Measurements from ENCODE around the gene PHF10. TPM values are rescaled to one million over a fixed set of nuclear protein-coding genes. Genes with fewer than 3 reads are reported as not detected.

PHF10 gene
- total and polyA plus RNA-seq, 2 donors = 32.4 to 90.0 TPM

DNA sequence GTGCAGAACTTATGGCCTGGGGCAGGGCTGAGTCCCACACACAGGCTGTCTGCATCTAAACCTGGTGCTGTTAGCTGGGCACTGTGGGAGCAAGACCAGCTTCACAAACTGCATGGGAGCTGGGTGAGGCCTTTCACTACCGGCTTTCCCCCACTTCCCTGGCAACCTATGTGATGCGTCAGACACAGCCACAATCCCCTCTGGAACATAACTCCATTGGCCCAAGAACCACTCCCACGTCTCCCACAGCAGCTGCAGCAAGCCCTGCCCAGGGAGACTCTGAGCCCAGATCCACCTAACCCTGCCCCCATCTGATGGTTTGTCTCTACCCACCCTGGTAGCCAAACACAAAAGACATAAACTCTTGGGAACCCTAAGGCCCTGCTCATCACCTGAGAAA, 31.8 kb downstream of the PHF10 start:
- peaks cover 3 to 33% of the 10 kb centered on the region in 2 donors for H3K9me3 ChIP-seq (ENCODE audit: control insufficient read depth in 2 of 2, insufficient read depth in 1 of 2, low read length in 1 of 2)
- H3K27ac ChIP-seq (ENCODE audit: low read depth in 1 of 2, low read length in 1 of 2) = no peak overlapping the region
- DNase-seq (ENCODE audit: low read depth in 6 of 9, low spot score in 9 of 9) = no peak
- 97% methylated on average over 3 of the region's 3 CpGs for WGBS
- no peaks in the 10 kb centered on the region for H3K4me1 ChIP-seq (ENCODE audit: control insufficient read depth in 2 of 2, insufficient read depth in 2 of 2, low read length in 2 of 2)
- H3K27me3 ChIP-seq (ENCODE audit: control insufficient read depth in 2 of 2, insufficient read depth in 1 of 2, low read length in 1 of 2) = no peaks in the 10 kb centered on the region
- peaks cover 8 to 11% of the 10 kb centered on the region in 2 donors for H3K36me3 ChIP-seq (ENCODE audit: control insufficient read depth in 2 of 2, insufficient read depth in 2 of 2, low read length in 1 of 2)
- no peak overlapping the region for H3K4me3 ChIP-seq (ENCODE audit: low read length in 2 of 2)

DNA sequence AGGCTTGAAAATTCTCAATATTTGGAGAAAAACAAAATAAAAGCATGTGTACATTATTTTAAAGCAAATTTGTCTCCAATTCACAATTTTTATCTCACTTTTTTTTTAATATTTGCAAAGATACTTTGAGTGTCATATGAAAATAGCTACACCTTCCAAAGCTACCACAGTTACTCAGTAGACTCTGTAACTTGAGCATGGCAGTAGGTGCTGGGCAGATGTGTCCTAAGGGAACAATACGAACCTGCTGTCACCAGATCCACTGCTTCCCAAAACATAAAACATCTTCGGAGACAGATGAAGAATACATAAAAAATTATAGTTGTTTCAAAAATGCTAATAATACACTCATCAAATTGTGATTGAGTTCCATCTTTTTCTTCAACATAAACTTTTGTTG, 33.0 kb downstream of the PHF10 start:
- WGBS = 97% methylated on average over 2 of the region's 2 CpGs
- no peaks in the 10 kb centered on the region for H3K4me1 ChIP-seq (ENCODE audit: control insufficient read depth in 2 of 2, insufficient read depth in 2 of 2, low read length in 2 of 2)
- DNase-seq (ENCODE audit: low read depth in 6 of 9, low spot score in 9 of 9) = no peak
- H3K4me3 ChIP-seq (ENCODE audit: low read length in 2 of 2) = no peak overlapping the region
- no peak overlapping the region for H3K27ac ChIP-seq (ENCODE audit: low read depth in 1 of 2, low read length in 1 of 2)
- H3K27me3 ChIP-seq (ENCODE audit: control insufficient read depth in 2 of 2, insufficient read depth in 1 of 2, low read length in 1 of 2) = no peaks in the 10 kb centered on the region
- H3K9me3 ChIP-seq (ENCODE audit: control insufficient read depth in 2 of 2, insufficient read depth in 1 of 2, low read length in 1 of 2) = peaks cover 3 to 20% of the 10 kb centered on the region in 2 donors
- peaks cover 8% of the 10 kb centered on the region in 2 donors for H3K36me3 ChIP-seq (ENCODE audit: control insufficient read depth in 2 of 2, insufficient read depth in 2 of 2, low read length in 1 of 2)

DNA sequence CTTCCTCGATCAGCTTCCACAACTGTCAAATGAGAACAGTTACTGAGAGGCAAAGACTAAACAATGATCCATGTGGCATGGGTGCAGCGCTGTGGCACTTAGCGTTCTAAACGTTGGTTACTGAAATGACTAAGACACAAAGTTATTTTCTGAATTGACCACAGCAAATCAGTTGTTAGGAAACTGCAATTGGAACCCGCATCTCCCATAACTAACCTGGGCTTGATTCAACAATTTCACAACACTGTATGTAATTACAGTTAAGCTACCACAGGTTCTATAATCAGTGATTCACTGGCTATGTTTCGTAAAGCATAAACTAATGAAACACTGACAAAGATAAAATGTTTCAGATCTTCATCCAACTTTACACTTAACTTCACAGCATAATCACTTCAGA, 35.0 kb downstream of the PHF10 start:
- H3K9me3 ChIP-seq (ENCODE audit: control insufficient read depth in 2 of 2, insufficient read depth in 1 of 2, low read length in 1 of 2) = peaks cover 3 to 19% of the 10 kb centered on the region in 2 donors
- WGBS = 98% methylated on average over 6 of the region's 6 CpGs
- H3K36me3 ChIP-seq (ENCODE audit: control insufficient read depth in 2 of 2, insufficient read depth in 2 of 2, low read length in 1 of 2) = peaks cover 2 to 8% of the 10 kb centered on the region in 2 donors
- no peaks in the 10 kb centered on the region for H3K4me1 ChIP-seq (ENCODE audit: control insufficient read depth in 2 of 2, insufficient read depth in 2 of 2, low read length in 2 of 2)
- H3K27me3 ChIP-seq (ENCODE audit: control insufficient read depth in 2 of 2, insufficient read depth in 1 of 2, low read length in 1 of 2) = no peaks in the 10 kb centered on the region
- H3K4me3 ChIP-seq (ENCODE audit: low read length in 2 of 2) = no peak overlapping the region
- H3K27ac ChIP-seq (ENCODE audit: low read depth in 1 of 2, low read length in 1 of 2) = no peak overlapping the region
- DNase-seq (ENCODE audit: low read depth in 6 of 9, low spot score in 9 of 9) = no peak

DNA sequence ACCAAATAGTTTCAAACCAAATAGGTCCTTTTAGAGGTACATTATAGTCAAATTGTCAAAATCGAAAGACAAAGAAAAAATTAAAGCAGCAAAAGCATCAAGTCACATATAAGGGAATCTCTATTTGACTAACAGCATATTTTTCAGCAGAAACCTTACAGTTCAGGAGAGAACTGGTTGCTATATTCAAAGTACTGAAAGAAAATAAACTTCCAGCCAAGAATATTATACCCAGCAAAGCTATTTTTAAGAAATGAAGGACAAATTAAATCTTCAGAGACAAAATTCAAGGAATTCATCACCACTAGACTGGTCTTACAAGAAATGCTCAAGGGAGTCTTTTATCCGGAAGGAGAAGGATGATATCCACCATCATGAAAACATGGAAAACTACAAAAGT, 38.4 kb downstream of the PHF10 start:
- no peak for DNase-seq (ENCODE audit: low read depth in 6 of 9, low spot score in 9 of 9)
- 97% methylated on average over 2 of the region's 2 CpGs for WGBS
- peaks cover 0 to 28% of the 10 kb centered on the region in 2 donors for H3K9me3 ChIP-seq (ENCODE audit: control insufficient read depth in 2 of 2, insufficient read depth in 1 of 2, low read length in 1 of 2)
- no peaks in the 10 kb centered on the region for H3K27me3 ChIP-seq (ENCODE audit: control insufficient read depth in 2 of 2, insufficient read depth in 1 of 2, low read length in 1 of 2)
- H3K4me1 ChIP-seq (ENCODE audit: control insufficient read depth in 2 of 2, insufficient read depth in 2 of 2, low read length in 2 of 2) = no peaks in the 10 kb centered on the region
- no peak overlapping the region for H3K27ac ChIP-seq (ENCODE audit: low read depth in 1 of 2, low read length in 1 of 2)
- no peak overlapping the region for H3K4me3 ChIP-seq (ENCODE audit: low read length in 2 of 2)
- H3K36me3 ChIP-seq (ENCODE audit: control insufficient read depth in 2 of 2, insufficient read depth in 2 of 2, low read length in 1 of 2) = peaks cover 7 to 8% of the 10 kb centered on the region in 2 donors

DNA sequence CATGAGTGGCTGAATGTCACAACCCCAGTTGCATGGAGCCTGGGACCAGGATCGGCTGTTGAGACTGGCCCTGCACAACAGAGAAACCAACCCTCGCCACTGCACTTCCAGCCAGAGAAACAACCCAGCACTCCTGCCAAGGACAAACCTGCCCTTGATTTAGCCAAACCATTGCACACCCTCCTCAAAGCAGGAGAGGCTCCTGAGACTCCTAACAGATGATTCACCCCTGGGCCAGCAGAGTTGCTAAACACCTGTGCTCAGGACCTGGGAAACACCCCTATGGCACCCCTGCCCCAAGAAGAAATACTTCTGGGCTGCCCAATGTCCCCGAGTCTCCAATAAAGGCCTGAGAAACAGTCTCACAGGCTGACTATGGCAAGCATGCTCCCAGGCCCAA, 40.2 kb downstream of the PHF10 start:
- Histone ChIP-seq H3K9me3 (ENCODE audit: control insufficient read depth in 2 of 2, insufficient read depth in 1 of 2, low read length in 1 of 2) (peaks cover 0 to 22% of the 10 kb centered on the region in 2 donors), H3K4me3 (ENCODE audit: low read length in 2 of 2) (no peak overlapping the region), H3K27ac (ENCODE audit: low read depth in 1 of 2, low read length in 1 of 2) (no peak overlapping the region), H3K4me1 (ENCODE audit: control insufficient read depth in 2 of 2, insufficient read depth in 2 of 2, low read length in 2 of 2) (no peaks in the 10 kb centered on the region), H3K27me3 (ENCODE audit: control insufficient read depth in 2 of 2, insufficient read depth in 1 of 2, low read length in 1 of 2) (no peaks in the 10 kb centered on the region), H3K36me3 (ENCODE audit: control insufficient read depth in 2 of 2, insufficient read depth in 2 of 2, low read length in 1 of 2) (peaks cover 7% of the 10 kb centered on the region in 2 donors)
- no peak for DNase-seq (ENCODE audit: low read depth in 6 of 9, low spot score in 9 of 9)
- WGBS = 96% methylated on average over 3 of the region's 3 CpGs

DNA sequence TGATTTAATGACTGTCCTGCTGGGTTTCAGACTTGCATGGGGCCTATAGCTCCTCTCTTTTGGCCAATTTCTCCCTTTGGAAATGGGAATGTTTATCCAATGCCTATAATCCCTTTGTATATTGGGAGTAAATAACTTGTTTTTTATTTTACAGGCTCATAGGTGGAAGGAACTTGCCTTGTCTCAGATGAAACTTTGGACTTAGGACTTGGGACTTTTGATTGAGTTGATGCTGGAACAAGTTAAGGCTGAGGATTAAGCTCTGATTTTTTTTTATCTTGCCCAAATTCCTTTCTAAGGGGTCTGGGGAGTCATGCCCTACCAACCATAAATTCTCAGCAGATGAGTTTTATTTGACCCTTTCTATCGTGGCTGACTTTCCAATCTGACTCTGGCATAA, 46.0 kb downstream of the PHF10 start:
- 97% methylated on average over 1 of the region's 1 CpG for WGBS
- peaks cover 5% of the 10 kb centered on the region in 2 donors for H3K36me3 ChIP-seq (ENCODE audit: control insufficient read depth in 2 of 2, insufficient read depth in 2 of 2, low read length in 1 of 2)

DNA sequence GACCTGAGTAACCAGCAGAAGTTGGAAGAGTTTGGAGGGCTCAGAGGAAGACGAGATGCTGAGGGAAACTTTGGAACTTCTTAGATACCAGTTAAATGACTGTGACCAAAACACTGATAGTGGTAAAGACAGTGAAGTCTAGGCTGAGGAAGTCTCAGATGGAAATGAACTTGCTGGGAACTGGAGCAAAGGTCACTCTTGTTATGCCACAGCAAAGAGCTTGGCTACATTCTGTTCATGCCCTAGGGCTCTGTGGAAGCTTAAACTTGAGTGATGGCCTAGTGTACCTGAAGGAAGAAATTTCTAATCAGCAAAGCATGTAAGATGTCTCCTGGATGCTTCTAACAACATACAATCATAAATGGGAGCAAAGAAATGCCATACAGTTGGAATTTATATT, 47.2 kb downstream of the PHF10 start:
- peaks cover 1 to 2% of the 10 kb centered on the region in 2 donors for H3K36me3 ChIP-seq (ENCODE audit: control insufficient read depth in 2 of 2, insufficient read depth in 2 of 2, low read length in 1 of 2)
- H3K4me3 ChIP-seq (ENCODE audit: low read length in 2 of 2) = no peak overlapping the region
- H3K9me3 ChIP-seq (ENCODE audit: control insufficient read depth in 2 of 2, insufficient read depth in 1 of 2, low read length in 1 of 2) = peaks cover 0 to 10% of the 10 kb centered on the region in 2 donors
- H3K27ac ChIP-seq (ENCODE audit: low read depth in 1 of 2, low read length in 1 of 2) = no peak overlapping the region
- no peak for DNase-seq (ENCODE audit: low read depth in 6 of 9, low spot score in 9 of 9)
- H3K4me1 ChIP-seq (ENCODE audit: control insufficient read depth in 2 of 2, insufficient read depth in 2 of 2, low read length in 2 of 2) = no peaks in the 10 kb centered on the region
- 98% methylated on average over 1 of the region's 1 CpG for WGBS
- H3K27me3 ChIP-seq (ENCODE audit: control insufficient read depth in 2 of 2, insufficient read depth in 1 of 2, low read length in 1 of 2) = no peaks in the 10 kb centered on the region

More for the DNA sequence above, 46.0 kb downstream of the PHF10 start:
- Histone ChIP-seq H3K4me3 (ENCODE audit: low read length in 2 of 2) (no peak overlapping the region), H3K9me3 (ENCODE audit: control insufficient read depth in 2 of 2, insufficient read depth in 1 of 2, low read length in 1 of 2) (peaks cover 0 to 13% of the 10 kb centered on the region in 2 donors), H3K4me1 (ENCODE audit: control insufficient read depth in 2 of 2, insufficient read depth in 2 of 2, low read length in 2 of 2) (no peaks in the 10 kb centered on the region), H3K27ac (ENCODE audit: low read depth in 1 of 2, low read length in 1 of 2) (no peak overlapping the region), H3K27me3 (ENCODE audit: control insufficient read depth in 2 of 2, insufficient read depth in 1 of 2, low read length in 1 of 2) (no peaks in the 10 kb centered on the region)
- DNase-seq (ENCODE audit: low read depth in 6 of 9, low spot score in 9 of 9) = no peak

DNA sequence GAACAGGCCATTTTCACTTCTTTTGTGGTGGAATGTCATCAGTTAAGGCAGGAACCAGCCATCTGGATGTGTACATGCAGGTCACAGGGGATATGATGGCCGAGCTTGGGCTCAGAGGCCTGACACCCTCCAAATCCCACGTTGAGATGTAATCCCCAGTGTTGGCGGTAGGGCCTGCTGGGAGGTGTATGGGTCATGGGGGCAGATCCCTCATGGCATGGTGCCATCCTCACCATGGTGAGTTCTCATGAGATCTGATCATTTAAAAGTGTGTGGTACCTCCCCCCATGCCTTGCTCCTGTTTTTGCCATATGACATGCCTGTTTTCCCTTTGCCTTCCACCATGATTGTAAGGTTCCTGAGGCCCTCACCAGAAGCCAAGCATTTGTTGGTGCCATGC, 49.3 kb downstream of the PHF10 start:
- Histone ChIP-seq H3K4me1 (ENCODE audit: control insufficient read depth in 2 of 2, insufficient read depth in 2 of 2, low read length in 2 of 2) (no peaks in the 10 kb centered on the region), H3K27ac (ENCODE audit: low read depth in 1 of 2, low read length in 1 of 2) (no peak overlapping the region), H3K27me3 (ENCODE audit: control insufficient read depth in 2 of 2, insufficient read depth in 1 of 2, low read length in 1 of 2) (no peaks in the 10 kb centered on the region), H3K36me3 (ENCODE audit: control insufficient read depth in 2 of 2, insufficient read depth in 2 of 2, low read length in 1 of 2) (peaks cover 7% of the 10 kb centered on the region in 2 donors), H3K4me3 (ENCODE audit: low read length in 2 of 2) (no peak overlapping the region), H3K9me3 (ENCODE audit: control insufficient read depth in 2 of 2, insufficient read depth in 1 of 2, low read length in 1 of 2) (no peaks in the 10 kb centered on the region)
- no peak for DNase-seq (ENCODE audit: low read depth in 6 of 9, low spot score in 9 of 9)
- WGBS = 97% methylated on average over 3 of the region's 3 CpGs

DNA sequence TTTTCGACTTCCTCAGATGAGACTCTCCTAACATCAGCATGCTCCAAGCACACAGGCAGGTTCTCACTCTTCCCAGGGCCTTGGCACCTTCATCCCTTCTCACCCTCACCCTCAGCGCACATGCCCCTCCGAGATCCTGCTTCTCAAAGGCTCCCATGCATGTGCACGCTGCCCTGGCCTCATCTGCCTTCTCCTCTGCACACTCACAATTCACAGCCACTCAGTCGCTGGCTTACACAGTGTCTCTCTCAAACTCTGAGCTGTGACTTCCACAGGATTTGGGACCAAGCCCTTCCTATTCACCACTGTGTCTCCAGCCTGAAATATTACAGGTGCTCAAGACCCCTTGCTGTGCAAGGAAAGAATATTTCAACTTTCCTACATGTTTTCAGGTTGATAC, 52.7 kb downstream of the PHF10 start:
- no peaks in the 10 kb centered on the region for H3K9me3 ChIP-seq (ENCODE audit: control insufficient read depth in 2 of 2, insufficient read depth in 1 of 2, low read length in 1 of 2)
- 99% methylated on average over 5 of the region's 5 CpGs for WGBS
- peaks cover 0 to 5% of the 10 kb centered on the region in 2 donors for H3K4me1 ChIP-seq (ENCODE audit: control insufficient read depth in 2 of 2, insufficient read depth in 2 of 2, low read length in 2 of 2)
- no peak overlapping the region for H3K4me3 ChIP-seq (ENCODE audit: low read length in 2 of 2)
- H3K36me3 ChIP-seq (ENCODE audit: control insufficient read depth in 2 of 2, insufficient read depth in 2 of 2, low read length in 1 of 2) = peaks cover 20 to 21% of the 10 kb centered on the region in 2 donors
- H3K27me3 ChIP-seq (ENCODE audit: control insufficient read depth in 2 of 2, insufficient read depth in 1 of 2, low read length in 1 of 2) = no peaks in the 10 kb centered on the region
- no peak overlapping the region for H3K27ac ChIP-seq (ENCODE audit: low read depth in 1 of 2, low read length in 1 of 2)
- DNase-seq (ENCODE audit: low read depth in 6 of 9, low spot score in 9 of 9) = no peak

DNA sequence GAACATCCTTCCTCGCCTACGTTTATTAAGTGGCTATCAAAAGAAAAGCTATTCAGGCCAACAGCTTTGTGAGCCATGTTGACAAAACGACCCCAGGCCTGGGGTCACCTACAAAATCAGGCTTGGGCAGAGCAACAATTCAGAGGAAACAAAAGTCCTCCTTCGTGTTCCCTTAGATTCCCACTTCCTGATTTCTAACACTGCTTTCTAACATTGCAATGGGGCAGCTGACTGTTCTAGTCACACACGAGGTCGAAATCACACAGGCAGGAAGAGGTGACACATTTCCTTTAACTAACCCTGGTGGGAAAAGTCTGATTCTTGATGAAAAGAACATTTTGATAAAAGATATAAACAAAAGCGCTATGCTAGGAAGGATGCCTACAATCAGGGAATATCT, 54.4 kb downstream of the PHF10 start:
- peaks cover 23 to 25% of the 10 kb centered on the region in 2 donors for H3K36me3 ChIP-seq (ENCODE audit: control insufficient read depth in 2 of 2, insufficient read depth in 2 of 2, low read length in 1 of 2)
- 47% methylated on average over 7 of the region's 7 CpGs for WGBS
- H3K27ac ChIP-seq (ENCODE audit: low read depth in 1 of 2, low read length in 1 of 2) = no peak overlapping the region

More for the DNA sequence above, 54.4 kb downstream of the PHF10 start:
- no peak overlapping the region for H3K4me3 ChIP-seq (ENCODE audit: low read length in 2 of 2)
- peak in 1 of 9 donors; percentile 22 for DNase-seq (ENCODE audit: low read depth in 6 of 9, low spot score in 9 of 9)
- peaks cover 0 to 5% of the 10 kb centered on the region in 2 donors for H3K4me1 ChIP-seq (ENCODE audit: control insufficient read depth in 2 of 2, insufficient read depth in 2 of 2, low read length in 2 of 2)
- H3K9me3 ChIP-seq (ENCODE audit: control insufficient read depth in 2 of 2, insufficient read depth in 1 of 2, low read length in 1 of 2) = no peaks in the 10 kb centered on the region
- H3K27me3 ChIP-seq (ENCODE audit: control insufficient read depth in 2 of 2, insufficient read depth in 1 of 2, low read length in 1 of 2) = no peaks in the 10 kb centered on the region

All from thymus (tissue), 11 donors.